Stimulated activated CD8-positive, alpha-beta memory T cell treated with anti-CD3 and anti-CD28 coated beads, Interleukin-15, amount 100 ng/mL, for 48 hours (primary cell): ENCODE measurements around the gene ZNF700.
"Not testable (repeated sequence)": the region's sequence is repeated elsewhere in the genome, so short reads cannot be mapped to it uniquely, and the experiment has no call there.

Experiments used
- DNase-seq, 2 donors: peaks; one replicate each; pipeline ENCODE4 v3.0.0-alpha.2; 2020; ENCODE audit warnings: low read depth in 2 of 2

The ZNF700 gene

DNA sequence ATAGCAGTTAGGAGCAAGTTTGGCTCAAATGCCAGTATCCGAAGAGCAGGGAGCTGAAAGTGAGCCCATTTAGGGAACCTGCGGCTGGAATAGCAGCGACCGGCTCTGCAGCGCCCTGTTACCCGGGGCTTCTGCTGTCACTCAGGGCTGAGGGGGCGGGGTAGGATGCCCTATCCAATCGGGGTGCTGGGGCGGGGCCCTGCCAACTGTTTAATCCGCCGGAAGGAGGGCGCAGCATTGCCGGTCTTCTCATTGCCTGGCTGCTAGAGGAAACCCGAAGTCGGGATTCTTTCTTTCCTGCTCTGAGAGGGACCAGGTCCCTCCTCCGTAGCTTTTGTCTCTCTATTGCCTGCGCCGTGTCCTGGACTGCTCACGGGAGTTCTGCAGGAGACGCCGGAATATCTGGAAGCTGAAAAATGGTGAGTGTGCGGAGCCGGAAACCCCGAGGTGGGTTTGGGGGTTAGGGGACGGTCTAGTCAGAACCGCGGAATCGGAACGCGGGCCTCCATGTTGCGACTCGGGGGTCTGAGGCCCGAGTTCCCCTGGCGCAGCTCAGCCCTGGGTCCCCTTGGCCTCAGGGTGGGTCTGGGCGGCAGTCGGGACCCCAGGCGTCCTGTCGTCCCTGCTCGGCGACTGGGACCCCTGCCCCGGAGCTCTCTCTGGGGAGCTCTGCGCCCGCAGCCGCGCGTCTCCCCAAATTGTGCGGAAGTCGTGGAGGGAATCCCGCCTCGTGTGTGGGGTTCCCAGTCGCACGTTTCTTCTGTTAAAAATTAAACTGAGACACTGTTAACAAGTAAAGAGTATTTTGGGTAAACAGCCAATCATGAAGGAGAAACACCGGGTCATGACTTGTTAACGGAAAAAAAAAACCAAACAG lies 62.7 kb downstream of the ZNF700 start:
- DNase-seq, result peak; percentile 89 to 90

DNA sequence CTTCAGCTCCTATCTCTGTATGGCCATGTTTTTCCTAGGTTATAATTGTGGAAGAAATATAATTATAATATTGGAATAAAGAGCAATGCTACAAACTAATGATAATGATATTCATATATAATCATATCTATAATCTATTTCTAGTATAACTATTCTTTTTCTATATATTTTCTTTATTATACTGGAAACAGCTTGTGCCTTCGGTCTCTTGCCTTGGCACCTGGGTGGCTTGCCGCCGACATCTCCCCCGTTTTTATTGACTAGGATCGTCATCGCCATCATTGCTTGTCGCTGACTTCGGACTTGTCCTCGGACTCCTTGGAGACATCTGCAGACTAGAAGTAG lies 64.2 kb downstream of the ZNF700 start:
- no peak for DNase-seq

- DNase-seq, result not testable (repeated sequence)
Observed at GRCh38 chr19:11991921-11992320, 67.0 kb downstream of the ZNF700 start.

DNA sequence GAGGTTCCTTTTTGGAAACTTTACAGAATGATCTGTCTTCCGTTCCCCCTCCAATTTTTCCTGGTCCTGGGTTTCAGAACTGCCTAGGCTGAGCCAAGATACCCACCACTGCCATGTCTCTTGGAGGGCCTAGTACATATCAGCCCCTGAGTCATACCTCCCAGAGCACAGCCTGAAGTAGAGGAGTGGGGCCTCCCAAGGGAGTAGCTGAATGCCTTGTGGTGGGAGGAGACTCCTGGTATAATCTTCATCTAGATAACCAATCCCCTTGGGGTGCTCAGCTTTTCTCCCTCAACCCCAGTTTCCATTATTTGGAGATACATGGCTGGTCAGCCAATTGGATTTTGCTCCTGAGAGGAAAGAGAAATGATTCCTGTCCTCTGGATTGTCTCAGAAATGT lies 70.3 kb downstream of the ZNF700 start:
- no peak for DNase-seq
